ENCODE results near the gene CAVIN4.

Gene CAVIN4

DNA sequence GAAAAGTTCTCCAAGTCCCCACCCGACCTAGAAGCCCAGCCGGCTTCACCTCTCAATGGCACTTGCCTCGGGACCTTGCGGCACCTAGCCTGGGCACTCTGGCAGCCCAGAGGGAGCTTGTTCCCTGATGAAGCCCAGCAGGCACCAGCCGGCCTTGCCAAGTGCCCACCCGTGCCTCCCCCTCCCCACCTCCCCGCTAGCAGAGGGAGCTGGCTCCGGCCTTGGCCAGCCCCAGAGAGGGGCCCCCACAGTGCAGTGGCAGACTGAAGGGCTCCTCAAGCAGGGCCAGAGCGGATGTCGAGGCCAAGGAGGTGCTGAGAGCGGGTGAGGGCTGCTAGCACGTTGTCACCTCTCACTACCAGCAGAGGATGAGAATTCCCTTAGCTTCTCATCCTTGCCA, 37.6 kb upstream of the CAVIN4 start:
- Histone ChIP-seq H3K9me3 (ENCODE audit: control insufficient read depth, insufficient read depth, low read depth, low read length) (no peaks in the 10 kb centered on the region), H3K27ac (ENCODE audit: extremely low read depth, low read depth, low read length) (no peak overlapping the region), H3K36me3 (ENCODE audit: control insufficient read depth in 2 of 2, insufficient read depth in 1 of 2, low read length in 2 of 2) (peaks cover 0 to 11% of the 10 kb centered on the region in 2 experiments; a peak in 1 of 3 replicates), H3K4me3 (ENCODE audit: low read depth, low read length) (no peak overlapping the region), H3K4me1 (ENCODE audit: control insufficient read depth, insufficient read depth, low read length) (no peaks in the 10 kb centered on the region)
- ChIA-PET CTCF (interaction anchor here (0.6 to 0.9 kb wide), 2 partner anchors 18 to 1033 kb away, joined by 3 read pairs; no protein-coding TSS in a partner anchor), POLR2A (no interaction called here)
- TF ChIP-seq ZNF621 (tag by site-specific recombination; IDR thresholded peaks at IDR 0.05) (no peak), OVOL3 (tag by site-specific recombination; IDR thresholded peaks at IDR 0.05) (no peak), ZNF521 (tag by site-specific recombination; IDR thresholded peaks at IDR 0.05) (no peak), ZNF155 (tag by site-specific recombination; IDR thresholded peaks at IDR 0.05) (no peak), ZNF19 (tag by site-specific recombination; IDR thresholded peaks at IDR 0.05; ENCODE audit: low read depth) (no peak), ZBTB48 (tag by site-specific recombination; IDR thresholded peaks at IDR 0.05) (no peak), SALL2 (tag by site-specific recombination; IDR thresholded peaks at IDR 0.05; ENCODE audit: borderline replicate concordance) (no peak), ZNF660 (tag by site-specific recombination; IDR thresholded peaks at IDR 0.05) (no peak), ZNF292 (tag by site-specific recombination; IDR thresholded peaks at IDR 0.05; ENCODE audit: borderline replicate concordance, low read depth) (no peak), IKZF3 (tag by site-specific recombination; IDR thresholded peaks at IDR 0.05) (no peak), ZNF341 (tag by site-specific recombination; IDR thresholded peaks at IDR 0.05; ENCODE audit: low read depth) (no peak), ZNF610 (tag by site-specific recombination; IDR thresholded peaks at IDR 0.05; ENCODE audit: borderline replicate concordance) (no peak), ZNF423 (tag by site-specific recombination; IDR thresholded peaks at IDR 0.05) (no peak)
- TF ChIP-seq, protein P1, sequence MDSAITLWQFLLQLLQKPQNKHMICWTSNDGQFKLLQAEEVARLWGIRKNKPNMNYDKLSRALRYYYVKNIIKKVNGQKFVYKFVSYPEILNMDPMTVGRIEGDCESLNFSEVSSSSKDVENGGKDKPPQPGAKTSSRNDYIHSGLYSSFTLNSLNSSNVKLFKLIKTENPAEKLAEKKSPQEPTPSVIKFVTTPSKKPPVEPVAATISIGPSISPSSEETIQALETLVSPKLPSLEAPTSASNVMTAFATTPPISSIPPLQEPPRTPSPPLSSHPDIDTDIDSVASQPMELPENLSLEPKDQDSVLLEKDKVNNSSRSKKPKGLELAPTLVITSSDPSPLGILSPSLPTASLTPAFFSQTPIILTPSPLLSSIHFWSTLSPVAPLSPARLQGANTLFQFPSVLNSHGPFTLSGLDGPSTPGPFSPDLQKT (IDR thresholded peaks at IDR 0.05; ENCODE audit: borderline replicate concordance, low read depth, low read length): no peak
- TF ChIP-seq, protein P2, sequence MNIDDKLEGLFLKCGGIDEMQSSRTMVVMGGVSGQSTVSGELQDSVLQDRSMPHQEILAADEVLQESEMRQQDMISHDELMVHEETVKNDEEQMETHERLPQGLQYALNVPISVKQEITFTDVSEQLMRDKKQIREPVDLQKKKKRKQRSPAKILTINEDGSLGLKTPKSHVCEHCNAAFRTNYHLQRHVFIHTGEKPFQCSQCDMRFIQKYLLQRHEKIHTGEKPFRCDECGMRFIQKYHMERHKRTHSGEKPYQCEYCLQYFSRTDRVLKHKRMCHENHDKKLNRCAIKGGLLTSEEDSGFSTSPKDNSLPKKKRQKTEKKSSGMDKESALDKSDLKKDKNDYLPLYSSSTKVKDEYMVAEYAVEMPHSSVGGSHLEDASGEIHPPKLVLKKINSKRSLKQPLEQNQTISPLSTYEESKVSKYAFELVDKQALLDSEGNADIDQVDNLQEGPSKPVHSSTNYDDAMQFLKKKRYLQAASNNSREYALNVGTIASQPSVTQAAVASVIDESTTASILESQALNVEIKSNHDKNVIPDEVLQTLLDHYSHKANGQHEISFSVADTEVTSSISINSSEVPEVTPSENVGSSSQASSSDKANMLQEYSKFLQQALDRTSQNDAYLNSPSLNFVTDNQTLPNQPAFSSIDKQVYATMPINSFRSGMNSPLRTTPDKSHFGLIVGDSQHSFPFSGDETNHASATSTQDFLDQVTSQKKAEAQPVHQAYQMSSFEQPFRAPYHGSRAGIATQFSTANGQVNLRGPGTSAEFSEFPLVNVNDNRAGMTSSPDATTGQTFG (tag by site-specific recombination; IDR thresholded peaks at IDR 0.05; ENCODE audit: borderline replicate concordance): no peak
- TF ChIP-seq, protein P3, sequence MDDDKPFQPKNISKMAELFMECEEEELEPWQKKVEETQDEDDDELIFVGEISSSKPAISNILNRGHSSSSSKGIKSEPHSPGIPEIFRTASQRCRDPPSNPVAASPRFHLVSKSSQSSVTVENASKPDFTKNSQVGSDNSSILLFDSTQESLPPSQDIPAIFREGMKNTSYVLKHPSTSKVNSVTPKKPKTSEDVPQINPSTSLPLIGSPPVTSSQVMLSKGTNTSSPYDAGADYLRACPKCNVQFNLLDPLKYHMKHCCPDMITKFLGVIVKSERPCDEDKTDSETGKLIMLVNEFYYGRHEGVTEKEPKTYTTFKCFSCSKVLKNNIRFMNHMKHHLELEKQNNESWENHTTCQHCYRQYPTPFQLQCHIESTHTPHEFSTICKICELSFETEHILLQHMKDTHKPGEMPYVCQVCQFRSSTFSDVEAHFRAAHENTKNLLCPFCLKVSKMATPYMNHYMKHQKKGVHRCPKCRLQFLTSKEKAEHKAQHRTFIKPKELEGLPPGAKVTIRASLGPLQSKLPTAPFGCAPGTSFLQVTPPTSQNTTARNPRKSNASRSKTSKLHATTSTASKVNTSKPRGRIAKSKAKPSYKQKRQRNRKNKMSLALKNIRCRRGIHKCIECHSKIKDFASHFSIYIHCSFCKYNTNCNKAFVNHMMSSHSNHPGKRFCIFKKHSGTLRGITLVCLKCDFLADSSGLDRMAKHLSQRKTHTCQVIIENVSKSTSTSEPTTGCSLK (tag by site-specific recombination; IDR thresholded peaks at IDR 0.05): no peak

DNA sequence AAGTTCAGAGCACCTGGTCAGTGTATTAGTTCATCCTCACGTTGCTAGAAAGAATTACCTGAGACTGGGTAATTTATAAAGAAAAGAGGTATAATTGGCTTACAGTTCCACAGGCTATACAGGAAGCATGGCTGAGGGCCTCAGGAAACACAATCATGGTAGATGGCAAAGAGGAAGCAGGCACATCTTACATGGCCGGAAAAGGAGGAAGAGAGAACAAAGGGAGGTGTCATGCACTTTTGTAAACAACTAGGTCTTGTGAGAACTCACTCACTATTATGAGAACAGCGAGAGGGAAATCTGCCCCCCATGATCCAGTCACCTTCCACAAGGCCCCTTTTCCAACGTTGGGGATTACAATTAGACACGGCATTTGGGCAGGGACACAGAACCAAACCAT, 28.8 kb upstream of the CAVIN4 start:
- Histone ChIP-seq H3K9me3 (ENCODE audit: control insufficient read depth, insufficient read depth, low read depth, low read length) (no peaks in the 10 kb centered on the region), H3K27ac (ENCODE audit: extremely low read depth, low read depth, low read length) (no peak overlapping the region), H3K4me1 (ENCODE audit: control insufficient read depth, insufficient read depth, low read length) (no peaks in the 10 kb centered on the region), H3K36me3 (ENCODE audit: control insufficient read depth in 2 of 2, insufficient read depth in 1 of 2, low read length in 2 of 2) (peaks cover 0 to 32% of the 10 kb centered on the region in 2 experiments; a peak in 2 of 3 replicates), H3K4me3 (ENCODE audit: low read depth, low read length) (no peak overlapping the region)
- CTCF ChIA-PET: interaction anchor here (0.8 to 0.9 kb wide), 2 partner anchors 13 to 111 kb away, joined by 3 read pairs; no protein-coding TSS in a partner anchor
- POLR2A ChIA-PET: no interaction called here
- TF ChIP-seq ZIC2 (tag by site-specific recombination; IDR thresholded peaks at IDR 0.05): no peak
- TF ChIP-seq, protein P4, sequence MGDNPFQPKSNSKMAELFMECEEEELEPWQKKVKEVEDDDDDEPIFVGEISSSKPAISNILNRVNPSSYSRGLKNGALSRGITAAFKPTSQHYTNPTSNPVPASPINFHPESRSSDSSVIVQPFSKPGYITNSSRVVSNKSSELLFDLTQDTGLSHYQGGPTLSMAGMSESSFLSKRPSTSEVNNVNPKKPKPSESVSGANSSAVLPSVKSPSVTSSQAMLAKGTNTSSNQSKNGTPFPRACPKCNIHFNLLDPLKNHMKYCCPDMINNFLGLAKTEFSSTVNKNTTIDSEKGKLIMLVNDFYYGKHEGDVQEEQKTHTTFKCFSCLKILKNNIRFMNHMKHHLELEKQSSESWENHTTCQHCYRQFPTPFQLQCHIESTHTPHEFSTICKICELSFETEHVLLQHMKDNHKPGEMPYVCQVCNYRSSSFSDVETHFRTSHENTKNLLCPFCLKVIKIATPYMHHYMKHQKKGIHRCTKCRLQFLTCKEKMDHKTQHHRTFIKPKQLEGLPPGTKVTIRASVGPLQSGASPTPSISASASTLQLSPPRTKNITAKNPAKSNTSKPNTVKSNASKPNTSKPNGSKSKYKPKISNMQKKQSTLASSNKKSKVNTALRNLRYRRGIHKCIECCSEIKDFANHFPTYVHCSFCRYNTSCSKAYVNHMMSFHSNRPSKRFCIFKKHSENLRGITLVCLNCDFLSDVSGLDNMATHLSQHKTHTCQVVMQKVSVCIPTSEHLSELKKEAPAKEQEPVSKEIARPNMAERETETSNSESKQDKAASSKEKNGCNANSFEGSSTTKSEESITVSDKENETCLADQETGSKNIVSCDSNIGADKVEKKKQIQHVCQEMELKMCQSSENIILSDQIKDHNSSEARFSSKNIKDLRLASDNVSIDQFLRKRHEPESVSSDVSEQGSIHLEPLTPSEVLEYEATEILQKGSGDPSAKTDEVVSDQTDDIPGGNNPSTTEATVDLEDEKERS (tag by site-specific recombination; IDR thresholded peaks at IDR 0.05): no peak
- TF ChIP-seq ZXDB (tag by site-specific recombination; IDR thresholded peaks at IDR 0.05): no peak
- no peak for TF ChIP-seq KLF9 (tag by site-specific recombination; IDR thresholded peaks at IDR 0.05; ENCODE audit: low read depth)
- TF ChIP-seq ZNF521 (tag by site-specific recombination; IDR thresholded peaks at IDR 0.05): no peak
- TF ChIP-seq, protein P5, sequence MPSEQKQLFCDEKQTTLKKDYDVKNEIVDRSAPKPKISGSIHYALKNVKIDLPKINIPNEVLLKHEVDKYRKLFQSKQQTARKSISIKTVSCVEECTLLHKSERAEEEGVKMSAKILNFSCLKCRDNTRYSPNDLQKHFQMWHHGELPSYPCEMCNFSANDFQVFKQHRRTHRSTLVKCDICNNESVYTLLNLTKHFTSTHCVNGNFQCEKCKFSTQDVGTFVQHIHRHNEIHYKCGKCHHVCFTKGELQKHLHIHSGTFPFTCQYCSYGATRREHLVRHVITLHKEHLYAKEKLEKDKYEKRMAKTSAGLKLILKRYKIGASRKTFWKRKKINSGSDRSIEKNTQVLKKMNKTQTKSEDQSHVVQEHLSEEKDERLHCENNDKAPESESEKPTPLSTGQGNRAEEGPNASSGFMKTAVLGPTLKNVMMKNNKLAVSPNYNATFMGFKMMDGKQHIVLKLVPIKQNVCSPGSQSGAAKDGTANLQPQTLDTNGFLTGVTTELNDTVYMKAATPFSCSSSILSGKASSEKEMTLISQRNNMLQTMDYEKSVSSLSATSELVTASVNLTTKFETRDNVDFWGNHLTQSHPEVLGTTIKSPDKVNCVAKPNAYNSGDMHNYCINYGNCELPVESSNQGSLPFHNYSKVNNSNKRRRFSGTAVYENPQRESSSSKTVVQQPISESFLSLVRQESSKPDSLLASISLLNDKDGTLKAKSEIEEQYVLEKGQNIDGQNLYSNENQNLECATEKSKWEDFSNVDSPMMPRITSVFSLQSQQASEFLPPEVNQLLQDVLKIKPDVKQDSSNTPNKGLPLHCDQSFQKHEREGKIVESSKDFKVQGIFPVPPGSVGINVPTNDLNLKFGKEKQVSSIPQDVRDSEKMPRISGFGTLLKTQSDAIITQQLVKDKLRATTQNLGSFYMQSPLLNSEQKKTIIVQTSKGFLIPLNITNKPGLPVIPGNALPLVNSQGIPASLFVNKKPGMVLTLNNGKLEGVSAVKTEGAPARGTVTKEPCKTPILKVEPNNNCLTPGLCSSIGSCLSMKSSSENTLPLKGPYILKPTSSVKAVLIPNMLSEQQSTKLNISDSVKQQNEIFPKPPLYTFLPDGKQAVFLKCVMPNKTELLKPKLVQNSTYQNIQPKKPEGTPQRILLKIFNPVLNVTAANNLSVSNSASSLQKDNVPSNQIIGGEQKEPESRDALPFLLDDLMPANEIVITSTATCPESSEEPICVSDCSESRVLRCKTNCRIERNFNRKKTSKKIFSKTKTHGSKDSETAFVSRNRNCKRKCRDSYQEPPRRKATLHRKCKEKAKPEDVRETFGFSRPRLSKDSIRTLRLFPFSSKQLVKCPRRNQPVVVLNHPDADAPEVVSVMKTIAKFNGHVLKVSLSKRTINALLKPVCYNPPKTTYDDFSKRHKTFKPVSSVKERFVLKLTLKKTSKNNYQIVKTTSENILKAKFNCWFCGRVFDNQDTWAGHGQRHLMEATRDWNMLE (tag by site-specific recombination; conservative IDR thresholded peaks at IDR 0.05; ENCODE audit: low read depth): no peak
